GM21723 (cell line): Measurements from ENCODE around the gene KIF13A.
"Not testable (repeated sequence)": the region's sequence is repeated elsewhere in the genome, so short reads cannot be mapped to it uniquely, and the experiment has no call there.

Experiments used
- ATAC-seq: cut with Tn5 transposase; IDR thresholded peaks from one replicate; pipeline ENCODE4 v1.9.1; 2021; ENCODE audit warnings: mild to moderate bottlenecking, moderate library complexity; ENCODE audit not compliant: unreplicated experiment

The KIF13A gene

DNA sequence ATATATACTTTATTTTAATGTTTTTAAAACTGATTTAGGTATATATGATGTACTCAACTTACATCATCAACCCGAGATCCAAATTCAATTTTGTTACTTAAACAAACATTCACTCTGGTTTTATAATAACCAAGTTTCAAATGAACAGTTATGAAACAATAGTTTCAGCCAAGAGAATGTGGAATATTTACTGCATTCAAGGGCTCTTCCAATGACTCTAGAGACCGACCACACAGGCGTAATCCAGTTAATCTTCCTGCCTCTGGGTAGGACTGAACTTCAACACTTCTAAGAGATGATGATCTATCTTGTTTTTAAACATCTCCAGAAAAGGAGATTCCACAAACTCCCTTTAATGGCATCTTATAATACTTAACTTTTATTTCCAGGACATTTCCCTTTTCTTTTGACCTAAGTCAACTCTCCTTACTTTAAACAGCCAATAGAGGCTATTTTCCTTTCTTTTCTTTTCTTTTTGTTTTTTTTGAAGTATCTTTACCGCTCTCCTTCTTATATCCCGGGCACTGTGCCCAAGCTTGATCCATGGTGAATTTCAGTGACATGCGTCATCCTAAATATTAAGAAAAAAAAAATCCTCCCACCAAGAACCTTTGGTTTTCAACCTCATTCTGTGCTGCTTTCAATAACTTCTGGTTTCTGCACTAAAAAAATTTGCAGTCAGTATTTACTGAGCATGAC, 110.1 kb downstream of the KIF13A start:
- no peak for ATAC-seq

GRCh38 chr6:17874753-17875152, 112.7 kb downstream of the KIF13A start:
- ATAC-seq: no peak

GRCh38 chr6:17872908-17873307, 114.5 kb downstream of the KIF13A start:
- no peak for ATAC-seq

DNA sequence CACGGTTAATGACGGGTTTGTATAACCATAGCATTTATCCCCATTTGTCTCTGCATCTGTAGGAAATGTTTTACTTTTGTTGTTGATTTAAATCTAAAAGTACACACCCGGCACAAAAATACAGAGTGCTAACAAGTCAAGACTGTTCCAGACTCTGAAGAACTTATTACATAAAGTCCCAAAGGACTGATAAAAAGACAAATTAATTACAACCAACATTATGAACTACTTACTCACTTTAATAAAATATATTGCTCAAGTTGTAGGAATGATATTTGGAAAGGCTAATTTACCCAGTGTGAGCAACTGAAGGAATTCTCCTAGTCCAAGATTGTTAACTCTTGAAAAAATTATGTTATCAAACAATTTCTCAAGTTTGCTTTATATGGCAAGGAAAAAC, 115.6 kb downstream of the KIF13A start:
- no peak for ATAC-seq

- no peak for ATAC-seq
Measured at GRCh38 chr6:17871189-17871519, 116.3 kb downstream of the KIF13A start.

DNA sequence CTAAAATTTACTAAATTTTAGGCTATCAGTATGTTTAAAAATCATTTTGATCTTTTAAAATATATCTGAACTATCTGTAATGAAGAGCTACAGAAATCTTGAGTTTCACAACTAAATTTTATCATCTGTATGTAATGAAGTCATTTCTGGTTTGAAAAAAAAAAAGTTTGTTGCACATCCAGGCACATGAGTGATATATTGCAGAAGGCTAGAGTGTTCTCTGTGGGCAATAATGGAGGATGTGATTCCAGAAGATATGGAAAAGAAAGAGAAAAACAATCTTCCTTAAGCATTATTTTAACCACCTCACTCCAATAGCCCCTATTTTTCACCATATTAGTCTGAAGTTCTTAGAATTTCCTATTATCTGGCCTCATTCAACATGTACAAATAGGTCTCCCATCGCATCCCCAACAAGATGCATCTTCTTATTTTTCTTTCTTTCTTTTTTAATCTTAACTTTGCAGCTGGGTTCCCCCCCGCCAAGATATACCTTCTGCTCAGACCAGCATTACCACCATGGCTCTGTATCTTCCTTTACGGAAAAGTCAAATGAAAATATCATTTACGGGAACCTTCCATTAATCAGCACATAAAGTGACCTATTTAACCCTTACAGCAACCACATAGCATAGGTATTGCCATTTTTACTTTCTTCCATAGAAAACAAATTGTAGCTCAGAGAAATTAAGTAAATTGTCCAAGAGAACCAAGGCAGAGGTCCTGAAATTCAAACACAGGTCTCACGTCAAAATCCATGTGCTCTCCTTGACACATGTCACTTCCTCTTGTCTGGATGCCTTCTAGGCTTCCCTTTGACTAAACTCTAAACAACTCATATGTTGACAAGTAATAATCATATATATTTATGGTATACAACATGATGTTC, 116.9 kb downstream of the KIF13A start:
- ATAC-seq: no peak

GRCh38 chr6:17869753-17870050, 117.7 kb downstream of the KIF13A start:
- no peak for ATAC-seq

DNA sequence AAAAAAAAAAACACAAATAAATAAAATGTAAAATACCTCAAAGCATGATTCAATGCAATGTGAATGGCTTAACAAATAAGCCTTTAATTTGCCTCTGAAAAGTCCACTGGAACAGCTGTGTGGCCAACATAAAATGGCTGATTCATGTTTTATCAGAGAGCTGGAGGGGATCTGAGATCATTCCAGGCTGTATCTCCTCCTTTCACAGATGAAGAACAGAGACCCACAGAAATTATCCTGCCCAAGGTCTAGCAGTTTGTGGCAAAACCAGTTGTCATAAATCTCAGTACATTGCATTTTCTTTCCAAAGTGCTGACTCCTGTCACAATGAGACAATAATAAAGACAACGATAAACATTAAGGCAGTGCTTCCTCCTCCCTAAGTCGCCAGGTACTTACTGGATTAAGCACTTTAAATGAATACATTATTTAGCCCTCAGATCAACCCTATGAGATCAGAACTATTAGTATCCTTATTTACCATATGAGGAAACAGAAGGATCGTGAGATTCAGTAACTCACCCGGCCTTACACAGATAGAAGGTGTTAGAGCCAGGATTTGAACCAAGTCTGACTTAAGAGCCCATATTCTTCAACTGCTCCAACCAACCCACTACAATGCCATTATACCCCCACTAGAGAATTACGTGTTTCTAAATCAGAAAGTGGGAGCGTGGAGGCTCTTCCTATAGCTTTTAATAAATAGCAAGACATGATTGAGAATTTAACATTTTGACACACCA, 118.3 kb downstream of the KIF13A start:
- ATAC-seq: no peak

DNA sequence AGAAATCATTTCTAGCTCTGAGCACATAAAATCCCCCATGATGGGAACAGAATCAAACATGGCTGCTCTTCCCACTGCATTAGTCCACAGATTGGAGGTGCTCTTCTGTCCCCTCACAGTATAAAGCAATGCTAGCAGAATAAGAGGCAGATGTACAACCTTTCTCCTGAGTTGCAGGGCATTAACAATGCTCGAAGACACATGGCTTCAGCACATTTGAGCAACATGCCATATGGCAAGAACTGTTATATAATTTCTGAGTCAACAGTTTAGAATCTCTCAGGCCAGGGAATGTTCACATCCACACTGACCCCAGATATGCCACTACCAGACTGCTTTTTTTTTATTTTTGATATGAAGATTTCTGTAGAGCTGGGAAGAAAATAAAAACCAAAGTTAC, 119.6 kb downstream of the KIF13A start:
- ATAC-seq: no peak

- ATAC-seq: no peak
Measured at GRCh38 chr6:17866876-17867444, 120.5 kb downstream of the KIF13A start.

DNA sequence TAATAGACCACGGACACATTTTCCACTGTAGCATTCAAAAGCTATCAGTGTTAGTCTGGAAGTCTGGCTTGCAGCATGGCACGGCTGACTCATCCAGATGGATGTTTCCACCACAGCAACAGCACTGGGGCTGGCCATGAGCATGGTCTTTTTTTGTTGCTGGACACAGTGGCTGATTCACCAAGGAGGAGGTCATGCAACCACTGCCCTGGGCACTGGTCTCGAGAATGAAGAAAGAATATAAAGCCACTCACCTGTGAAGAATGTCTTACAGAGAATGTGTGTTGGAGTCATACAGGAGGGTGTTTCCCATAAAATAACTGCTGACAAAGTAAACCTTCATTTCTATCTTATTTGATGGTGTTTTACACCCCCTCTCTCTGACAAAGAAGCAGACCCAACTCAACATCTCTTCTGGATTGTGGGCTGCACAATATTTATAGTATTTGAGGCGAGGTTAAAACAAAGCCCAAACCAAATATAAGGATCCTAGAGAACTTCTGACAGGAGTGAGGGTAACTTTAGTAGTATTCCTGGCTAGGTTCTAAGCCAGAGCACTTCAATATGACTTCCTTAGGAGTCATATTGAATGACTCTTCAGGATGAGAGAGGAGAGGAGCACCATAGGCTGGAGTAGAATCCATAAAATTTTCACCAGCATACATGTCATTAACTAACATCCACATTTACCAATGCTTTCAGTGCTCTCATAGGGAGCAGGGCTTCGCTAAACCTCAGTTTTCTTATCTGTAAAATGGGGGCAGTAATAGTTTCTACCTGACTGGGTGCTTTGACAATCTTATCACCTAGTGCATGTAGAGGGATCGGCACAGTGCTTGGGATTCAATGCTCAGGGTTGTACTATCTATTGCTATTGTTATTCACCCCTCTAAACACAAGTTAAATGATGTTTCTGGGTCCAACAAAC, 121.4 kb downstream of the KIF13A start:
- no peak for ATAC-seq

DNA sequence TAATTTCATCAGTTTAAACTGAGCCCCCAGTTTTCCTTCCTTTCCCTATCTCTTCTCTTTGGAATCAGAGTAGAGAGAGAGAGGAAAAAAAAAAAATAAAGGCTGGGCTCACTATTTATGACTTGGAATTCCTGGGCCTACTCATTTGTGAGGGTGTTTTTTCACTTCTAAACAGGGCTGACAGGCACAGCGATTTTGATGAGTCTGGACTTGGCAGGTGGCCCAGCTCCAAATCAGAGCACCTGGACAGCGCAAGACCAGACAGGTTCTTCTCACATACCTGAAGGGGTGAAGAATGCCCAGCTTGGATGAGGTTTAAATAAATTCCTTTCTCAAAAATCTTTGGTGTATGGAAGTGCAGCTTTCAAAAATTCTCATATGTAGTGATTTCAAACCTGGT, 122.2 kb downstream of the KIF13A start:
- no peak for ATAC-seq

DNA sequence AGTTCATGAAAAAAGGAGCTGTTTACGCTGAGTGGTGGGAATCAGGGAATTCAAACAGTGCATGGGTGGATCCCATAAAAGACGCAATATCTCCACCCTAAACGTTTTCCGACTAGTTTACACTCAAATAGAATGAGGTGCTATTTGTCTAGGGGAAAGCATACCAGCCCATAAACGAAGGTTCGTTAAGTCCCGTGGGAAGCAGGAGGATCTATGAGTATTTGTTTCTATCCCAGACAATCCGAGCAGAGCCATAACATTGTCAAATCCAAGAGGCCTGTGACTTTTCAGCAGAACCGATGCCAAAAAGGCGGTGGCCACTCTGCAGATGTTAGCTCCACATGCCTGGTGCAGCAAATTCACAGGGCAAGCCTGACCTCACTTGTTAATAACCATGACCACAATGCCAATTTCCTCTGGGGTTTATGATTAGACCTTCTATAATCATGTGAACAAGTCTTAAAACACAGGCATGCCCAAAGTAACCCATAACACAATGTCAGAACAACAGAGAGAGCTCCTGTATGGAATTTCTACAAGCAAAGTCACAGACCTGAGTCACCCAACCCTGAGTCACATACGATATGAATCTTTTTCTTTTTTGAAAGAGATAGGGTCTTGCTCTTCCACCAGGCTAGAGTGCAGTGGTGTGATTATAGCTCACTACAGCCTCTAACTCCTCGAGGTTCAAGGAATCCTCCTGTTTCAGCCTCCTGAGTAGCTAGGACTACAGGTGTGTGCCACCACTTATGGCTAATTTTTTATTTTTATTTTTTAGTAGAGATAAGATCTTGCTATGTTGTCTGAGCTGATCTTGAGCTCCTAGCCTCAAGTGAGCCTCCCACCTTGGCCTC, 123.3 kb downstream of the KIF13A start:
- no peak for ATAC-seq

GRCh38 chr6:17861361-17861760, 126.1 kb downstream of the KIF13A start:
- ATAC-seq: no peak

- no peak for ATAC-seq
Measured at GRCh38 chr6:17859846-17860245, 127.6 kb downstream of the KIF13A start.

- no peak for ATAC-seq
Measured at GRCh38 chr6:17858584-17858983, 128.9 kb downstream of the KIF13A start.

DNA sequence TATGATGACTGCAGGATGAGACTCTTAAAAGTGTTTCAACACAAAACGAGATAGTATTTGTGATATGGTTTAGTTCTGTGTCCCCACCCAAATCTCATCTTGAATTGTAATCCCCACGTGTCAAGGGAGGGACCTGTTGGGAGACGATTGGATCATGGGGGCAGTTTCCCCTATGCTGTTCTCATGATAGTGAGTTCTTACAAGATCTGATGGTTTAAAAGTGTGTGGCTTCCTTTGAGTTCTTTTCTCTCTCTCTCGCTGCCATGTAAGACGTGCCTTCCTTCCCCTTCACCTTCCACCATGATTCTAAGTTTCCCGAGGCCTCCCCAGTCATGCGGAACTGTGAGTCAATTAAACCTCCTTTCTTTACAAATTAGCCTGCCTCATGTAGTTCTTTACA, 130.2 kb downstream of the KIF13A start:
- ATAC-seq: not testable (repeated sequence)

DNA sequence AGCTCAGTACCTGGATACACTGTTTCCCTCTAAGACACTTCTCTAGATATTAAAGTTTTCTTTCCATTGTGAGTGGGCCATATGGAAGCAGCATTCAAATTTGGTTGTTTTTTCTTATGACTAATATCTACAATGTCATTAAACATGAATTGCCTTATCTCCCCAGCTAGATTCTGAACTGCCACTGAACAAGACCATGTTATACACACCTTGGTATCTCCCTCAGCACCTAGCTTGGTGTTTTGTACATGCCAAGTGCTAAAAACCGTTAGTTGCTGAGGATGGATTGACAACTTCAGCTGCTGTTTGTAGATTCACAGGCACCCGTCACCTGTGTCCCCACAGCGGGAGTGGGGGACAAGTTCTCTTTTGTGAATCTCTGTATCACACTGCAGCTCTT, 131.1 kb downstream of the KIF13A start:
- no peak for ATAC-seq

- ATAC-seq: no peak
Measured at GRCh38 chr6:17855381-17855780, 132.1 kb downstream of the KIF13A start.

DNA sequence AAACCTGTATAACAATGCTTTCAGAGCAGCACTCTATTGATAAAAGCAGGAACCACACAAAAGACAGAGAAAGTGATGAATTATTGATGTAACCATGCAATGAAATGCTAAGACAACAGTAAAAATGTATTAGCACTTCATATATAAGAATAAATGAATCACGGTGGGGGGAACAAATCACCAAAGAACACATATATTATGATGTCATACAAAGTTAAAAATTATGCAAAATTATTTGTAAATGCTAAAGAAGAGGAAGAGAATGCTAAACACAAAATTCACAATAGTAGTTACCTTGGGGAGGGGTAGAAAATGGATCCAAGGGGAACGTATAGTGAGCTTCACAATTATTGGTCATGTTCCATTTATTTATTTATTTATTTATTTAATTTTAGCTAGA, 133.9 kb downstream of the KIF13A start:
- ATAC-seq: no peak
